NCI-H526 treated with DMSO at 0.1 percent for 48 hours (cell line): ENCODE measurements around the gene ALCAM.
"Not testable (repeated sequence)": the region's sequence is repeated elsewhere in the genome, so short reads cannot be mapped to it uniquely, and the experiment has no call there.

Experiments
- DNase-seq: peaks from one replicate; lab custom pipeline; 2025; lab: John Stamatoyannopoulos, UW

The ALCAM gene

DNA sequence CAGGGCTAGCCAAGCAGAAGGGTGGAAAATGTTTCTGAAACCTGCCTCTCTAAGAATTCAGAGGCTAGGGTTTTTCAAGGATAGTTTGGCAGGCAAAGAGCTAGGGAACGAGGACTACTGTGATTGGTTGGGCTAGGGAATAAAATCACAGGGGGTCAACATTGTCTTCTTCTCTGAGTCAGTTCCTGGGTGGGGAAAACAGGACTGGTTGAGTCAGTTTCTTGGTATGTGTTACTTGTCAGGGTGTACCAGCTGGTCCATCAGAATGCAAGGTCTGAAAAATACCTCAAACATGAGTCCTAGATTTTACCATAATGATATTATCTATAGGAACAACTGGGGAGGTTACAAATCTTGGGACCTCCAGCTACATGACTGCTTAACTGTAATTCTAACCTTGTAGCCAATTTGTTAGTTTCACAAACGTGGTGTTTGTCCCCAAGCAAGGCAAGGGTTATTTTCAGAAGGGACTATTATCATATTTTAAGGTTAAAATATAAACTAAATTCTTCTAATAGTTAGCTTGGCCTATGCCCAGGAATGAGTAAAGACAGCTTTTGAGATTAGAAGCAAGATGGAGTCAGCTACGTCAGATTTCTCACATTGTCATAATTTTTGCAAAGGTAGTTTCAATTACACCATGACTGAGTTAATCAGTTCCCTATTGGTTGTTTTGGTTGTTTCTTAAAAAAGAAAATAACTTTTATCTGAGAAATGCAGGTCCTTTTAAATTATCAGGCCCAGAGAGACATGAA, 231.5 kb downstream of the ALCAM start:
- no peak for DNase-seq

DNA sequence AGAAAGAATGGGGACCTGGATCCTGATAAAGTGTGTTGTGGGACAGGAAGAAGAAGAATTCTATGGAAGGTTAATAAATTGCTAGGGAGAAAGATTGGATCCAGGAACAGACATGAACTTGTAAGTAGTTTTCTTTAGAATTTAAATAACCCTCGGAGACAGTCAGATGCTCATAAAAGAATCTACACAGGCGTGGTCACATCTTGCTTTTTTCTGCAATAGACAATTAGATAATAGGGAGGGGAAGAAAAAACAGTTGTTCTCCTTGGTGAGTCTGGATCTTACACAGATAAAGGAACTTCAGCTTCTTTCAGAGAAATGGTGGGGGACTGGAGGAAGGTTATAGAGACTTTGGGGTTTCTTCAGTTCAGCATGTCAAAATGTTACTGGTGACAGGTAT, 232.6 kb downstream of the ALCAM start:
- no peak for DNase-seq

GRCh38 chr3:105601756-105602155, 235.0 kb downstream of the ALCAM start:
- DNase-seq: not testable (repeated sequence)

GRCh38 chr3:105602286-105602685, 235.6 kb downstream of the ALCAM start:
- DNase-seq: not testable (repeated sequence)

DNA sequence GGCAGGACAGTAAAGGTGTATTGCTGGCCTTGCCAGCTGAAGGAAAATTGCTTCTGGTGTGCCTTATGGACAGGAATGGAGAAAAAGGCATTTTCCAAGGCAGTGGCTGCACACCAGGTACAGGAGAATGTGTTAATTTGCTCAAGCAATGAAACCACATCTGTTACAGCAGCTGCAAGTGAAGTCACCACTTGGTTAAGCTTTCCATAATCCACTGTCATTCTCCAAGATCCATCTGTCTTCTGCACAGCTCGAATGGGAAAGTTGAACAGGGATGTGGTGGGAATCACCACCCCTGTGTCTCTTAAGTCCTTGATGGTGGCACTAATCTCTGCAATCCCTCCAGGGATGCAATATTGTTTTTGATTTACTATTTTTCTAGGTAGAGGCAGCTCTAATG, 236.8 kb downstream of the ALCAM start:
- DNase-seq: not testable (repeated sequence)

GRCh38 chr3:105606016-105606415, 239.3 kb downstream of the ALCAM start:
- DNase-seq: no peak

GRCh38 chr3:105608623-105609022, 241.9 kb downstream of the ALCAM start:
- no peak for DNase-seq

DNA sequence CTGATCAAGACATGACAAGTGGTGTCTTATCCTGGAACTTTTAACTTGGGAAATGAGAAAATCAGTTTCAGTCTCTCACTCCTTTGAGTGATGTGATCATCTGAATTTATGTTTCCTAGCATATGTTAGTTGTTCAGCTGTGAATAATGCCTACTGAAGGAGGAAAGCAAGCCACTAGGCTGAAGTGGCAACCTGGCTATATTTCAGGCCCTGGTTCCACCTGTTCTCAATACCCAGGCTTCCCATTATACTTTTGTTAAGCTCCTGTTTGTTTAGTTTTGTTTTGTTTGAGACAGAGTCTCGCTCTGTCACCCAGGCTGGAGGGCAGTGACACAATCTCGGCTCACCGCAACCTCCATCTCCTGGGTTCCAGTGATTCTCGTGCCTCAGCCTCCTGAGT, 243.8 kb downstream of the ALCAM start:
- no peak for DNase-seq

GRCh38 chr3:105611304-105612192, 244.8 kb downstream of the ALCAM start:
- DNase-seq: peak; percentile 72

GRCh38 chr3:105613120-105613519, 246.4 kb downstream of the ALCAM start:
- no peak for DNase-seq

- DNase-seq: no peak
Measured at GRCh38 chr3:105614288-105615030, 247.8 kb downstream of the ALCAM start.

DNA sequence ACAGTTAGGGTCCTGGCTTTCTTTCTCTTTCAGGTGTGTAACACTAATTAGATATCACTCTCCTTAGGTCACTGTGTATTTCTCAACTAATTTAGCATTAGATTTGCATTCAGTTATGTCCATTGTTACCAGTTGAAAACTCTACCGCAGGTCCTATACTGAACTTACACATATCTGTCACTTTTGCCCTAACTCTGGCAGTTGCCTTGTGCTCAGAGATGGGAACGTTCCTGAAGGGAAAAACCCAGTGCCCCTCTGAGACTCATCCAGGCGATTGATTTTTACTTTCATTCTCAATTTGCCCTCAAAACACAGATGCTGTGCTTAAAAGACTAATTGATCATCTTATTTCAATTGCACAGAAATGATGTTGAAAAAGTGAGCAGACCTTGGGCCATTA, 249.1 kb downstream of the ALCAM start:
- DNase-seq: no peak

DNA sequence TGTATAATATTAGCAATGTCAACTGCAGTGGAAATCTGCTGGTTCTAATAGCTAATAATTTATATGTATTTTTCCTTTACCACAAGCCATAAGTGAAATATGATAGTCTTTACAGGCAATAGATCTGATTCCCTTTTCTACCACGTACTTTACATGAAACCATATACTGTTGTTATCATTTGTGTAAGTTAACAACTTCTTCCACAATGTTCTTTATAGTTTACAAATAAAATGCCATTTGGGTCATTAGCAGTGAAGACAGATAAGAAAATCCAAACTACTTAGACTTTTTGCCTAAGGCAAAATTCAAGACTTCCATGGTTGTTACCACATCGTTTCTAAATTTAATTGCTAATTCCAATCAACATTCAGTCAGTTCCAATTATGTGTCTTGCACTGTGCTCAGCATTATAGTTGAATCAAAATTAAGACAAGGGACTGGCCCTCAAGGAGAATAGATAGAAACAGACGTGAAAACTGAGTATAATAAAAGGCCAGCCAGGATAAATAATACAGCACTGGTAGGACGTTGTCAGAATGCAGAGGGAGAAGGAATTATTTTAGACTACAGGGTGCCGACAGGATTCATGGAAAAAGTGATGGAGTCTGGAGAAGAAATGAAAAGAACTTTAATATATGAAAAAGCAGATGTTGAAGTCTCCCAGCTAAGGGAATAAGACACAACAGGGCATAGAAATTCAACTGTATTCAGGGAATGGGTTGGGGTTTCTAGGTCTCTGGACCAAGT, 249.8 kb downstream of the ALCAM start:
- no peak for DNase-seq

DNA sequence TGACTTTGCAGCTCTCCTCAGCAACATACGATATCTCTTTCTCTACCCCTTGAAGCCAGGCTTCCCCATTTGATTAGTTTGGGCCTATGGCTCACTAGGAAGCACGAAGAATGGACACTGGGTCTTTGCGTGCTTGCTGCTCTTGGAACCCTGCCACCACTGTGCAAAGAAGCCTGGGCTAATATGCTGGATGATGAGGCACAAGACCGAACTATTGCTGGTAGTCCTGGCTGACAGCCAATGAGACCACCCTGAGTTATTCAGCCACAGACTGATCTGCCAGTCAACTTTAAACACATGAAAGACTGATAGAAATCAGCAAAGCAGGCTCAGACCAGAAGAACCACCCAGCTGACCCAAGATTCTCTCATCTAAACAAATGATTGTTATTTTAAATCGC, 251.8 kb downstream of the ALCAM start:
- no peak for DNase-seq

GRCh38 chr3:105619651-105620050, 252.9 kb downstream of the ALCAM start:
- no peak for DNase-seq

GRCh38 chr3:105620236-105620635, 253.5 kb downstream of the ALCAM start:
- DNase-seq: no peak

DNA sequence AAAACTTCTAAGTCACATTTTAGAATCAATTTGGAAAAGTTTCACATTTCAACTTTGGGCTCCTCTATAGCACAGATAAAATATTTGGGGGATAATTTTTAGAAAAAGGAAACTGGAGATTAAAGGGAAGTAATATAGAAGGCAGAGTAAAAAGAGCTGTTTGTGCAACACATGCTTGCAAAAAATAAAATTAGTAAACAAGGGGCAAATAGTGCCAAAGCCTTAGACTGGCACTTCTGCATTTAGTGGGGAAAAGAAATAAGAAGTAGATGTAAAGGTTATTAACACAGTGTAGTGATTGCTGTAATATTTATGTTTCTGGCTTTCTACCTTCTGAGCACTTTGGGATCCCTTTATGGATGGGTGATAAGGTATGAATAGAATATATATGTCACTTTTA, 255.5 kb downstream of the ALCAM start:
- DNase-seq: no peak
